Measurements from ENCODE around the gene OR8U1. TPM values are rescaled to one million over a fixed set of nuclear protein-coding genes. Genes with fewer than 3 reads are reported as not detected.
"Not testable (repeated sequence)": the region's sequence is repeated elsewhere in the genome, so short reads cannot be mapped to it uniquely, and the experiment has no call there.

OR8U1 gene
- total RNA-seq: not detected

DNA sequence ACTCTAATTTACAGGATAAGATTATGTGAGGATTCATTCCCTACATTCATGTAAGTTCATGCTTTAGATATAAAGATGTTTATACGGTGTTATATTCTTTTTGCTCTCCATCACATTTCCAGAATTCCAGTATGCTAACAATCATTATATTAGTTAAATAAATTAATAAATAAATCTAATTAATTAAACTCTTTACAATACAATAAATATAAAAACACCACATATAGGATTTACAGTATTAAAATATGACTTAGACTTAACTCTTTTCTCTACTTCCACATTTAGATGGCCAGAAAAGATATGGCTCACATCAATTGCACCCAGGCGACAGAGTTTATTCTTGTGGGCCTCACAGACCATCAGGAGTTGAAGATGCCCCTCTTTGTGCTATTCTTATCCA, at the start of gene OR8U1:
TSS of gene OR8U1 (plus strand) at position 301 of the 400 bp plus-strand sequence. CDS start at position 301, 0 bp downstream.
- no peak for DNase-seq (ENCODE audit: low read depth in 2 of 3, low spot score in 2 of 3)

DNA sequence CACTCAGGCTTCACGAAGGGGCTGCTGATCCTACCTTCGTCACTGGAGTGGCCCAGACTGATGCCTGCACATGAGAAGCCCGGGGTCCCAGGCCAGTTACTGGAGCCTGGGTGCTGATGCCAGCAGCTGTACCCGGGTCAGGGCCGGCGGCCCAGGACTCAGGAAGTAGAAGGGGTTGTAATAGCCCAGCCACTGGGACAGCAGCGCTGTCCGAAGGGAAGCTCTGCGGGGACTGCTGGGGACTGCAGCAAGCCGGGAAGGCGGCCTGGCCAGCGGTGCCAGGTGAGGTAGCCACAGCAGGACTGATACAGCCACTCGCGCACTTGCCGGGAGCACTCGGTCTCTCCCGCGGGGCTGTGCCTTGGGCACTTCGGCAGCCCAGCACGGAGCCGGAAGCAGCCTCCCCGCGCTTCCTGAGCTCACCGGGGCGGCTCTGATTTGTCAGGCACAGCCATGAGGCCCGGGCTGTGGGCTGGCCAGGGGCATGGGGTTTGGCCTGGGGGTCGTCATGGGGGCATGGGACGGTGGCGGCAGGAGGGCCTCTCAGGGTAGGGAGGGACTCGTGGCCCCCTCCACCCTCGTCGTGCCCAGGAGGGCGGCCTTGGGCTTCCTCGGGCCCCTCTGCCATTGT, 43.4 kb upstream of the OR8U1 start:
- DNase-seq (ENCODE audit: low read depth in 2 of 3, low spot score in 2 of 3): no peak

DNA sequence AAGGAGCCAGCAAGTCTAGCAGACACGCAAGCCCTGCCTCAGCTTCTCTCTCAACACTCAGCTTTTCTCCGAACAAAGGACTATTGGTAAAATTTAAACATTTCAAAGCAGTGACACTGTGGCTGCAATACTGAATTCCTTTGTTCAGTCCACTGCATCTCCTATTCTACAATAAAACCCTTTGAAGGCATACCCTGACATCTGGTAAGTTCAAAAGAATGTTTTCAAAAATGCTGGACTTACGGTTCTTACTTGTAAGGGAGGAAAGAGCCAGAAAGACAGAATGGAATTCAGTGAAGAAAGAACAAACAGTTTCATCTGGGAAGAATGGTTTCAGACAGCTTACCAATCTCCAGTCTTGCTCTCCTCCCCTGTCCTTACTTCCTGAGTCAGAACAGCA, 42.3 kb upstream of the OR8U1 start:
- no peak for DNase-seq (ENCODE audit: low read depth in 2 of 3, low spot score in 2 of 3)

DNA sequence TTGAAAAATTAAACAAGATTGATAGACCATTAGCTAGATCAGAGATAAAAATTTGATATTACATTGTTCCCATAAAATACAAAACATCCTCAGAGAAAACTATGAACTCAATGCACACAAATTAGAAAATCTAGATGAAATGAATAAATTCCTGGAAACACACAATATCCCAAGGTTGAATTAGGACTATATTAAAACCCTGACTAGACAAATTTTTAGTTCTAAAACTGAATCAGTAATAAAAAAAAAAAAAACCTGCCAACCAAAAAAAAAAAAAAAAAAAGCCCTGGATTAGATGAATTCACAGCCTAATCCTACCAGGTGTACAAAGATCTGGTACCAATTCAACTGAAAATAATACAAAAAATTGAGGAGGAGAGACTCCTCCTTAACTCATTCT, 35.1 kb upstream of the OR8U1 start:
- no peak for DNase-seq (ENCODE audit: low read depth in 2 of 3, low spot score in 2 of 3)

DNA sequence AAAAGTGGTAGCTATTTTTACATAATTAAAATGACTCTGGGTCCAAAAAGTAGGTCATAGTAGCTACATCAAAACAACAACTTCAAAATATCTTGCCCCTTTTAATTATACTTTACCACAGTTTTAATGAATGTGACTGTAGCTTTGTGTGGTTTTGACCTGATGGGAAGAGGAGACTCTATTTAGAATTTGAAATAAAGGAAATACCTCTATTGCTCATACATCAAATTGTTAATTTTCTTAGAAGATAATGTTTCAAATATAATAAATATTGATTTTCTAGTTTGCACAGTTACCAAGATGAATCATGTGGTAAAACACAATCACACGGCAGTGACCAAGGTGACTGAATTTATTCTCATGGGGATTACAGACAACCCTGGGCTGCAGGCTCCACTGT, 29.7 kb upstream of the OR8U1 start, which contains the start of gene OR8K1:
TSS of gene OR8K1 (plus strand) at position 301 of the 400 bp plus-strand sequence. CDS start at position 301, 0 bp downstream.
- DNase-seq (ENCODE audit: low read depth in 2 of 3, low spot score in 2 of 3): no peak

DNA sequence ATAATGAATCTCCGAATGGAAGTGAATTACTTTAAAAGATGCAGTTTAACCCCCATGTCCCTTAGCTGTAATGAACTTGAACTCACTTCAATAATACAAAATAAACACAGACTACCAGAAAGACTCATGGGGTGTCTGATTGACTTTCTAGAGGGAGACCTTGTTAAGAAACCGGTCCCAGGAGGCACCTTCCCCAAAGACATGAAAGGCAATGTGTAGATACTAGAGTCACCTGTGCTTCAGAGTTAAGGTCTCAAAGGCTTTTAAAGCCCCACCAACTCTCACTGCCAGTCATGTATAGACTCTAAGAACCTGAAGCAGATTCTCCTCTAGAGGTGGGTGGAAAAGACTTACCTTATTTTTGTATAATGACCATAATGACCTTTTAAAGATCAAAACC, 21.4 kb upstream of the OR8U1 start, which contains the start of gene OR8J1:
TSS of gene OR8J1 (plus strand) at position 301 of the 400 bp plus-strand sequence. CDS start 5,956 bp downstream, outside the sequence.
- DNase-seq (ENCODE audit: low read depth in 2 of 3, low spot score in 2 of 3): no peak

DNA sequence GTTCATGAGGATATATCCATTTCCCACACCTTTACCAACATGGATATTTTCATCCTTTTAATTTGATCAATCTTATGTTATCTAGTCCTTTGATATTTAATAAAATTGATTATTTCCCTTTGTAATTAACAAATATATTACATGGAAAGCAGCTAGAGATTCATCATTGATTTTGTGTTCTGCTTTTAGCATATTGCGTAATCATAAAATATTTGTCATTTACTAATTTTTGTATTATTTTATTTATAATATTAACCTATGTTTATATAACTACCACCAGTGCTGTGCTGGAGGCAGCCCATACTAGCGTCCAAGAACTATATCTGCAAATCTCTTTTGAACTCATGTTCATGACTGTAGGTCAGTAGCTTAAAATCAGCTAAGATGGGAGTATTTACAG, 4.7 kb downstream of the OR8U1 start:
- no peak for DNase-seq (ENCODE audit: low read depth in 2 of 3, low spot score in 2 of 3)

DNA sequence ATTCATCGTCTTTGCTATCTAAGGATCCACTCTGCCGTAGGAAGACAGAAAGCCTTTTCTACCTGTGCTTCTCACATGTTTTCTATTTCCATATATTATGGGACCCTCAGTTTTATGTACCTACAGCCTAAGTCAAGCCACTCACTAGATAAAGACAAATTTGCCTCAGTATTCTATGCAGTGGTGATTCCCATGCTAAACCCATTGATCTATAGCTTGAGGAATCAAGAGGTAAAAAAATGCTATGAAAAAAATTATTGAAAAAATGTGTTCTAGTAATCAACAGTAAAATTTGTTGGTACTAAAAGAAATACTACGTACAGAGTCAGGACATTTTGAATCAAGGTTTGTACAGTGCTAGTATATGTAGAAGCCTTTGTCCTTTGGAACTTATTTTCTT, 19.0 kb downstream of the OR8U1 start:
- DNase-seq (ENCODE audit: low read depth in 2 of 3, low spot score in 2 of 3): no peak

DNA sequence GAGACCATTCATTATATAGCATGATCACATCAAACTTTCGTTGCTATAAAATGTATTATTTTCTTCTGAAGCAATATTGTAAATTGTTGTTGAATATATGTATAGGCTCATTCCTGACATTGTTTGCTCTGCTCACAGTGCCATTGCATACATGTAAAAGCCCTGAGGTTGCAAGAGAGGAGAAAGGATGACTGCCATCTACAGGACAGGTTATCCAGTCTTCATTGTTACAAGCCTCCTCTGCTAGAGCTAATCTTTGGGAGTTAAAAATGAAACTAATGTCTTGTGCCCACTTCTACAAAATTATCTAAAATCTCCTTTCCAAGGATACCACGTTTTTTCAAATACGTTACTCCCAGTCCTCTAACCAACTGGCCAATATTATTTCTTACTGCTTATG, 20.6 kb downstream of the OR8U1 start:
- no peak for DNase-seq (ENCODE audit: low read depth in 2 of 3, low spot score in 2 of 3)

DNA sequence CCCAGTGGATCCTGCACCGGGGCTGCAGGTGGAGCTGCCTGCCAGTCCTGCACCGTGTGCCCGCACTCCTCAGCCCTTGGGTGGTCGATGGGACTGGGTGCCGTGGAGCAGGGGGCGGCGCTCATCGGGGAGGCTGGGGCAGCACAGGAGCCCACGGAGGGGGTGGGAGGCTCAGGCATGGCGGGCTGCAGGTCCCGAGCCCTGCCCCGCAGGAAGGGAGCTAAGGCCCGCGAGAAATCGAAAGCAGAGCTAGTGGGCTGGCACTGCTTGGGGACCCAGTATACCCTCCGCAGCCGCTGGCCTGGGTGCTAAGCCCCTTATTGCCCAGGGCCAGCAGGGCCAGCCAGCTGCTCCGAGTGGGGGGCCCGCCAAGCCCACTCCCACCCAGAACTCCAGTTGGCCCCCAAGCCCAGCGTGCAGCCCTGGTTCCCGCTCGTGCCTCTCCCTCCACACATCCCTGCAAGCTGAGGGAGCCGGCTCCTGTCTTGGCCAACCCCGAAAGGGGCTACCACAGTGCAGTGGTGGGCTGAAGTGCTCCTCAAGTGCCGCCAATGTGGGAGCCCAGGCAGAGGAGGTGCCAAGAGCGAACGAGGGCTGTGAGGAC, 26.5 kb downstream of the OR8U1 start:
- not testable (repeated sequence) for DNase-seq (ENCODE audit: low read depth in 2 of 3, low spot score in 2 of 3)

DNA sequence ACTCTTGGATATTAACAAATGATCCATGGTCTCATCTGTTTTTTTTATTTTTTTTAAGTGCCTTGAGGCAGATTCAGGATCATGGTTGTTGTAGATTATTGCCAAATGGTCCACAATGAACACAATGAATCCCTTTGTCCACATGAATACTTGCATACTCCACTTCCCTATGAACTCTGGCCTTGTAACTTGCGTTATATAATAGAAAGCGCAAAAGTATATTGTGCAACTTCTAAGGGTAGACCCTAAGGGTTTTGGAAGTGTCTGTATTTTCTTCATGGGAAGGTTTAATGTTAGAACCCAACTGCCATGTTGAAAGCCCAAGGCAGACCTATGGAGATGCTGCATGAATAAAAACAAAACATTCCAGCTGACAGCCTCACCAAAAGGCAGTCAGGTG, 29.0 kb downstream of the OR8U1 start:
- no peak for DNase-seq (ENCODE audit: low read depth in 2 of 3, low spot score in 2 of 3)

DNA sequence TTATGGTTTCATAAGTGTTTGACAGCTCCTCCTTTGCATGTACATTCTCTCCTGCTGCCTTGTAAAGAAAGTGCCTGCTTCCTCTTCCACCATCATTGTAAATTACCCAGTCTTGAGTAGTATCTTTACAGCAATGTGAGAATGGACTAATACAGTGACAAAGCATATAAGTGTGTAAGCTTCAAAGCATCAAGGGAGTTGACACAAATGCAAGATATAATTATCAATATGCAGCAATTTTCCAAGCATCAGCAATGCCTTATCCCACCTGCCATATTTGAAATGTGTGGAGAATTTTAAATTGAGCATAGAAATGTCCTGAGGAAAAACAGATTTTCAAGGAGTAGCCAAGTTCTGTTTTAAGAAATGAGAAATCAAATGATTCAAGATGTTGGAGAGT, 35.4 kb downstream of the OR8U1 start:
- no peak for DNase-seq (ENCODE audit: low read depth in 2 of 3, low spot score in 2 of 3)

DNA sequence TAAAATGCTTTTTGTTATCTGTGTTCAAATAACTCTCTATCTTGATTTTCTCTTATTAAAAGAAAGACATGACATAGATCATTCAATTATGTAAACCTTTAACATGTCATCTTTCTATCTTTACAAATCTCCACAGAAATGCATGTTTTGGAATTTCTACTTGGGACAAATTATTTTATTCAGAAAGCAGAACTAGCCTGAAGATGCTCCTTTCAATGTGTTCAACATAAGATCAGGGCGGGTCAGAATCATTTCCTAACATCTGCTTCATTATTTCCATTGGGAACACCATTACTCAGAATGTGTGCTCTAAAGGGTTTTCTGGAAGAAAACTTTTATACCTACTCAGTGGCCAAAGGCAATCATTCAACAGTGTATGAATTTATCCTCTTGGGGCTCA, 37.0 kb downstream of the OR8U1 start, which contains the start of gene OR5AL1:
TSS of gene OR5AL1 (plus strand) at position 301 of the 400 bp plus-strand sequence.
- DNase-seq (ENCODE audit: low read depth in 2 of 3, low spot score in 2 of 3): no peak

Other genes starting within 250 kb of the OR8U1 start
- gene OR8J3, start 235.4 kb upstream of the OR8U1 start, total RNA-seq: under 0.01 TPM
- gene OR8K5, start 215.3 kb upstream of the OR8U1 start, total RNA-seq: not detected
- not detected for gene OR5J2, start 199.0 kb upstream of the OR8U1 start, total RNA-seq
- not detected for gene OR5T2, start 141.4 kb upstream of the OR8U1 start, total RNA-seq
- not detected for gene OR5T3, start 123.4 kb upstream of the OR8U1 start, total RNA-seq
- not detected for gene OR5T1, start 101.5 kb upstream of the OR8U1 start, total RNA-seq
- not detected for gene OR8H1, start 83.4 kb upstream of the OR8U1 start, total RNA-seq
- not detected for gene OR8K3, start 60.5 kb upstream of the OR8U1 start, total RNA-seq
- not detected for gene OR8K1, start 29.6 kb upstream of the OR8U1 start, total RNA-seq
- not detected for gene OR8J1, start 21.3 kb upstream of the OR8U1 start, total RNA-seq
- not detected for gene OR5AL1, start 37.1 kb downstream of the OR8U1 start, total RNA-seq
- not detected for gene OR5M3, start 97.7 kb downstream of the OR8U1 start, total RNA-seq
- not detected for gene OR5M8, start 115.7 kb downstream of the OR8U1 start, total RNA-seq
- not detected for gene OR5M11, start 167.6 kb downstream of the OR8U1 start, total RNA-seq
- not detected for gene OR5M10, start 202.1 kb downstream of the OR8U1 start, total RNA-seq
- gene OR5M1, start 239.2 kb downstream of the OR8U1 start, total RNA-seq: not detected

Data from hematopoietic multipotent progenitor cell (in vitro differentiated cells).